Stomach (tissue), 4 donors: ENCODE data around the gene SYNPO2.

Source experiments
- CTCF ChIP-seq, 7 experiments: fragments of 450-650 bp in 4 of 7; fragments of 200-600 bp in 3 of 7; sonication (generic) in 3 of 7; IDR thresholded peaks; one replicate each; pipeline ENCODE4 v1.5.1; 2016 to 2019; ENCODE audit warnings: antibody characterized with exemption in 7 of 7, control low read depth in 2 of 7, mild to moderate bottlenecking in 1 of 7
- POLR2A ChIP-seq, 4 donors: fragments of 450-650 bp; IDR thresholded peaks; one replicate each; pipeline ENCODE4 v1.6.1; 2016; ENCODE audit warnings: antibody characterized with exemption in 4 of 4, control low read depth in 2 of 4, mild to moderate bottlenecking in 1 of 4, moderate library complexity in 1 of 4
- POLR2AphosphoS5 ChIP-seq, 3 donors: sonication (generic); formaldehyde crosslinking; IDR thresholded peaks; one replicate each; pipeline ENCODE4 v1.6.1; 2016; ENCODE audit warnings: antibody characterized with exemption in 3 of 3

DNA sequence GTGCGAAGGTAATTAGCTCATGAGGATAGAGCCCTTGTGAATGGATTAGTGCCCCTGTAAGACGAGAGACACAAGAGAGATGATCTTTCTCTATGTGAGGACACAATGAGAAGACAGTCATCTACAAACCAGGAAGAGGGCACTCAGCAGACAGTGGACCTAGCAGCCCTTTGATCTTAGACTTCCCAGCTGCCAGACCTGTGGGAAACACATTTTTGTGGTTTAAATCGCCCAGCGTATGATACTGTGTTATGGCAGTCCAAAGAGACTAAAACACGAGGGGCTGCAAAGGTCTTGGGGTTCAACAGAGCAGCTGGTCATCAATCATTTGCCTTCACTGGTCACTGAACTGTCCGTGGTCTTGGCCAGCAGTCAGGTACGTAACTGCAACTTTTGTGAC, 9.2 kb upstream of the SYNPO2 start:
- TF ChIP-seq POLR2A (IDR thresholded peaks at IDR 0.05) (no peak), CTCF (IDR thresholded peaks at IDR 0.05) (no peak), POLR2AphosphoS5 (IDR thresholded peaks at IDR 0.05) (no peak)
